A549 treated with Hydrocortisone at 1 μM for 4 hours (cell line): ENCODE data around the gene TMUB1. TPM values are rescaled to one million over a fixed set of nuclear protein-coding genes. Genes with fewer than 3 reads are reported as not detected.

ENCODE experiments used
- total RNA-seq: library from RNA; stranded (reverse); fragments of 200-300 nt; extraction: Qiagen RNA extraction; gene quantifications from 5 replicates; pipeline ENCODE4 v1.2.3, GENCODE V29; 2022

TMUB1 gene, protein sequence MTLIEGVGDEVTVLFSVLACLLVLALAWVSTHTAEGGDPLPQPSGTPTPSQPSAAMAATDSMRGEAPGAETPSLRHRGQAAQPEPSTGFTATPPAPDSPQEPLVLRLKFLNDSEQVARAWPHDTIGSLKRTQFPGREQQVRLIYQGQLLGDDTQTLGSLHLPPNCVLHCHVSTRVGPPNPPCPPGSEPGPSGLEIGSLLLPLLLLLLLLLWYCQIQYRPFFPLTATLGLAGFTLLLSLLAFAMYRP
- total RNA-seq = 37.6 to 56.1 TPM (median 55.7 TPM) in 5 replicates

DNA sequence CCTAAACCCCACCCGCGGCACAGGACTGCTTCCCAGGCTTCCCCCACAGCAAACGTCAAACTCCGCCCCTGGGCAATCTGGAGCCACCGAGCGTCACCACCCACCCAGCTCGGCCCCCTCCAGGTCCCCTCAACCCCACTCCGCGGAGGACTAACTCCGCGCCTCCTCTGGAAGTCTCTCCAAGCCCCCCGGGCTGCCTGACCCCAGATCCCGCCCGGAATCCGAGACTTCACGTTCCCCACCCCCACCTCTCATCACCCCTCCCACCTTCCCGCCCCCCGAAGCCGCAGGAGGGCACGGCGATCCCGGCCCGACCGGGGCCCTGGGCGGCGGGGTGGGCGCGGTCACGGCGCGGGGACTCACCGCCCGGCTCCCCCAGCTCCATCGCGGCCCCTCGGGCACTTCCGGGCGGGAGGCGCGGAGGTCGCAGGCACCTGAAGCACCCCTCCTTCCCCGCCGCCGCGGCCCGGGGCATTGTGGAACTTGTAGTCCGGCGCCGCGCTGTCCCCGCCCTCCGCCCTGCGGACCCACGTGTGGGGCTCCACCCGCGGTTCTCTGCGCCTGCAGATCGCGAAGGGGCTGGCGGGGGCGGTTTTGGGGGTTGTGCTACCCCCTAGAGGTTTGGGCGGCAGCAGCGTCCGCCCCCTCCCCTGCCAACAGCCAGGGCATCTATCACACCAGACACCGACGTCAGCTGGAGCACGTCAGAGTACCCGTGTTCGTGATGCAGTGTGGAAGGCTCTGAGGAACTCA is at the start of gene TMUB1:
TSS of gene TMUB1 (minus strand) at position 423 of the 753 bp plus-strand sequence. CDS start 930 bp downstream, outside the sequence.

DNA sequence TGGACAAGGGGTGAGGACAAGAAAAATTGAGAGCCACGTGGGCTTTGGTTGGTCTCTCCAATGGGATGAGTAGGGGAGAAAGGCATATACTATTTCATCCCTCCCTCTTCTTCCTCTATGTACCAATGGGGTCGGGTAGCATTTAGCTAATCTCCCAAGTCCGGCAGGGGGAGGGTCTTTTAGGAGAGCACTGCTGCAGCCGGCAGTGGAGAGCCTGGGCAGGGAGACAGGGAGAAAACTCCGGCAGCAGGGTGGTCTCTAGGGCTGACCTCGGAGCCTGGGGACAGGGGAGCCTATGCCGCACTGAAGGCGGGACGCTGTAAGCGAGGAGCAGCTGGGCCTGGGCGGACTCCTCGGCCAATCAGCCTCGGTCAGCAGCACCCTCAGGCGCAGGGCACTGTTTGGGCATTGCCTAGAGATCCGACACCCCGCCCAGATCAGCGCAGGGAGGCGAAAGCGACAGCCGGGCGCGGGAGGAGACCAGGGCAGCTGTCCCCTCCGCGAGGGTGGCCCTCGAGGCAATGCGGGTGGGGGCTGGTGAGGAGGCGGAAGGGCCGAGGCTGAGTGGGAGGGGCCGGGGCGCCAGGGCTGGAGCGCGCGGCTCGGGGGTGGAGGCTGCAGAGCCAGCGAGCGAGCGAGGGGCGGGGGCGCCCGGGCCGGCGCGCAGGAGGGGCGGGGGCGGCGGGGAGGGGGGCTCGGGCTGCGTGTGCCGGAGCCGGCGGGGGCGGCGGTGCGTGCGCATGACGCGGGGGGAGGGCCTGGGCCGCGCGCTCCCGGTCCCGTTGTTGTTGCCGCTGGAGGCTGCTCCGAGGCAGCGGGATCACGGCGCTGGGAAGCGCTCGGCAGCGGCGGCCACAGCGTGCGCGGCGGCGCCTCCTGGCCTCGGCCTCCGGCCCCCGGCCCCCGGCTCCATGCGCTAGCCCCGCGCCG is 2.7 kb upstream of the TMUB1 start, which contains the start of gene AGAP3:
TSS of gene AGAP3 (plus strand) at position 785 of the 930 bp plus-strand sequence. CDS start 267 bp downstream, outside the sequence.

DNA sequence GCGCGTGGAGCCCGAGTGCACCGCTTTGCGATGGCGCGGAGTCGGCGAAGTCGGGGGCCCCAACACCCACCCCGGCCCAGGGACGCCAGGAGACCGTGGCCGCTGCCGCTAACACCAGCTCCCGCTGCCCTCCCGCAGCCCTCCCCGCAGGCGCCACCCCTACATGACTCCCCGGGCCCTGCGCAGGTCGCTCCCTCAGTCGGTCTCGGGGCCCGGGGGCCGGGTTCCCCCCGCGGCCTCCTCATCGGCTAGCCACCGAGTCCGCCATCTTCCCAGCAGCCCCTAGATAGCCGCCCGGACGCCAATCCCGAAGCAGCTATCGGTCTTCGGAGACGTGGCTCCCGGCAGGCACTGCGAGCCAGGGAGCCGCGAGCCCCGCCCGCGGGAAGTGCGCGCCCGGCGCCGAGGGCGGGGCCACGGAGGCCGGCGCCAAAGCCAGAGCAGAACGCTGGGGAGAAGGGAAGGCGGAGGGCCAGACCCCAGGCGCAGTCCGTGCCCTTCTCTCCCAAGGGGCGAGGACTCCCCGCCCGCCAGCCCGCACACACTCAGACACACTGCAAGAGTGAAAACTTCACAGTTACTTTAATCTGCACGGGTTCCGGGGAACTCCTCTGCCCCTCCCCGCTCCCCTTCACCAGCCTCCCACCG is 2.6 kb downstream of the TMUB1 start, which contains the start of gene FASTK:
TSS of gene FASTK (minus strand) at position 288 of the 648 bp plus-strand sequence. CDS start at position 245, 43 bp downstream.

DNA sequence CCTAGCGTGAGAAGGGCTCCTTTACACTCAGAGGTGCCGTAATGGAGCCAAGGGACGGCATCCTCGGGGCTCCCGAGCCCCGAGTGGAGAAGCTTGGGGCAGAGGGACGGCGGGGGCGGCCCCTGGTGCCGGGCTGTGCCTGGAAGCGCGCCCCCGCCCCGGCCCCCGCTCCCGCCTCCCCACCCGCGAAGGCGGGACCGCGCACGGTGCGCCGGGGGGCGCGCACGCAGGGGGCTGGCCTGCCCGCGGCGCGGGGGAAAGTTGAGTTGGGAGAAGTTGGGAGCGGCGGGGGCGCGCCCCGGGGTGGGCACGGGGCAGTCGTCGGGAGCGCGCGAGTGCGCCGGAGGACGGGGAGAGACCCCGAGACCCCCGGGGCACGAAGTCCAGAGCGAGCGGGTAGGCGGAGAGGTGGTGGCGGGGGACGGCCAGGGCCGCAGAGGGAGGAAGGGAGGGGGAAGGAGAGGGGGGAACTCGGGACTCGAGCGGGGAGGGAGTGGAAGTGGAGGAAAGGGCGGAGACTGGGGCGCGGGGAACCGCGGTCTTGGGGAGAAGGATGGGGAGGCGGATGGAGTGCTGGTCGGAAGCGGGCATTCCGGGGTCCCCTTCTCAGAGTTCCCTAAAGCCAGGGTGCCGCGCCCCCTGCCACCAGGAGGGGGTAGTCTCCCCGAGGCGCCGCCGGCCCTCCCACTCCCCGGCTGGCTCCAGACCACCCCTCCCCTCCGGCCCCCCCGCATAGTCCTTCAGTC is 23.8 kb downstream of the TMUB1 start, which contains the start of gene SLC4A2:
TSS of gene SLC4A2 (plus strand) at position 223 of the 746 bp plus-strand sequence. CDS start 2,399 bp downstream, outside the sequence.

DNA sequence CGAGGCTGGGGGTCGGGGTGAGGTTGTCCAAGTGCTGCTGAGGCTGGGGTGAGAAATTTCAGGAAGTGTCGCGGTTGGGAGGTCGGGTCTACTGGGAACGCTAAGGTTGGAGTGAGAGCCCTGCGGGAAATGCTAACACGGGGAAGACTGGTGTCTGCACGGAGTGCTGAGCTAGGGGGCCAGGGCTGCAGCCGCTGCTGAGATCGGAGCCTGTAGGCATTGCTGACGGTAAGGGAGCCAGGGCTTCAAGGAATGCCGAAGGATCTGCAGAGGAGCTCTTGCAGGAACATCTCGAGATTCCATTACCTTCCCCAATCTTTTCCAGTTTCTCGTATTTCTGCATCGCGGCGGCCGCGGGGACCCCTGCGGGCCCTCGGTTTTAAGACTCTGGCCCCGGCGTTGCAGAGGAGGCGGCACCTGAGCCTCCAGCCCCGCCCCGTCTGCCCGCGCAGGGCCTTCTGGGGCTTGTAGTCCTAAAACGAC is 25.7 kb downstream of the TMUB1 start, which contains the start of gene CDK5:
TSS of gene CDK5 (minus strand) at position 392 of the 483 bp plus-strand sequence. CDS start at position 343, 49 bp downstream.

DNA sequence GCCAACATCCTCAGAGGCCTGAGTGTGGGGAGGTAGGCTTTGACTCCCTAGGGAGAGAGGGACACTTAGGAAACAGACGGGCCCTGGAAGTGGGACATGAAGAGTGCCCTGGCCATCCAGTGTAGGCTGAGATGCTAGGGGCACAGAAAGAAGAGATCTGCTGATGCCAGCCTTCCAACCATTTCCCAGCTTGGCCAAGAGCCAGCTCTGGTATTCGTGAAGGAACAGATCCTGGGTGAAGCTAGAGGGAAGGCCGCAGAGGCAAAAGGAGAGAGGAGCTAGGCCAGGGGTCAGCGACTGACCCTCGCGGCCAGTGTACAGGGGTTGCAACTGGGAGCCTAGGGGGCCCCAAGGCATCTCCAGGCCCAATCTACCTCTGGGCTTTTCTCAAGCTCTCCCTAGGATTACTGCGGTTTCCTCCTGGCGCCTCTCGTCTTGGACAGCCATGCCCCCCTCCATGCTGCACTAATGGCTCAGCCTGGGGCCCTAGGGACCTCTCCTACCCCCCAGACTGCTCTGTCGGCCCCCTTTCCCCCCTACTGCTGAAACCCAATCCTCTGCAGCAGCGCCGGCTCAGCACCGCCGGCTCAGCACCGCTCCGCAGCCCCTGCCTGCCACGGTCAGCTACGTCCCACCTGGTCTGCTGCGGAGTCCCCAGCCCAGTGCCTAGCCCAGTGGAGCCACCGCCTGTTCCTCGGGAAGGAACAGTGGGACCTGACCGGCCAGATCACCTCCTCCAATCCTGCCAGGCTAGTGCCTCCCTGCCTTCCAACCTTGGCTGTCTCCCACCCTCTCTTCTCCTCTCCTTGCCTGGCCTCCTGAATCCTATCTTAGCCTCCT is 35.1 kb downstream of the TMUB1 start, which contains the start of gene ASIC3:
TSS of gene ASIC3 (plus strand) at position 556 of the 840 bp plus-strand sequence. CDS start 355 bp downstream, outside the sequence.

Other genes with a start within 250 kb of the TMUB1 start
- gene AOC1, start 231.0 kb downstream of the TMUB1 start, total RNA-seq = 0.06 to 0.10 TPM in 2 of 5 replicates, not detected in the others
- gene KCNH2, start 105.2 kb downstream of the TMUB1 start, total RNA-seq = 2.9 to 3.6 TPM (median 3.3 TPM) in 5 replicates
- gene NOS3, start 92.5 kb downstream of the TMUB1 start, total RNA-seq = 0.33 to 0.51 TPM (median 0.38 TPM) in 5 replicates
- gene ATG9B, start 59.0 kb downstream of the TMUB1 start, total RNA-seq = 0.34 to 1.1 TPM (median 0.70 TPM) in 5 replicates
- 40.2 to 49.4 TPM (median 46.1 TPM) in 5 replicates for gene ABCB8, start 55.0 kb downstream of the TMUB1 start, total RNA-seq
- 6.0 to 10.8 TPM (median 9.5 TPM) in 5 replicates for gene ASIC3, start 35.0 kb downstream of the TMUB1 start, total RNA-seq
- gene CDK5, start 25.6 kb downstream of the TMUB1 start, total RNA-seq = 29.7 to 32.8 TPM (median 32.5 TPM) in 5 replicates
- gene SLC4A2, start 23.9 kb downstream of the TMUB1 start, total RNA-seq = 201 to 272 TPM (median 246 TPM) in 5 replicates
- 58.8 to 75.1 TPM (median 73.7 TPM) in 5 replicates for gene FASTK, start 2.7 kb downstream of the TMUB1 start, total RNA-seq
- gene AGAP3, start 3.0 kb upstream of the TMUB1 start, total RNA-seq = 52.0 to 61.2 TPM (median 56.3 TPM) in 5 replicates
- gene GBX1, start 84.2 kb upstream of the TMUB1 start, total RNA-seq = 0.10 to 0.17 TPM in 2 of 5 replicates, not detected in the others
- gene ASB10, start 103.8 kb upstream of the TMUB1 start, total RNA-seq = not detected in 5 replicates
- not detected in 5 replicates for gene H2BK1, start 127.0 kb upstream of the TMUB1 start, total RNA-seq
- gene ABCF2, start 143.7 kb upstream of the TMUB1 start, total RNA-seq = 59.6 to 71.5 TPM (median 61.7 TPM) in 5 replicates
- gene CHPF2, start 149.0 kb upstream of the TMUB1 start, total RNA-seq = 41.0 to 46.4 TPM (median 43.4 TPM) in 5 replicates
- gene SMARCD3, start 165.2 kb upstream of the TMUB1 start, total RNA-seq = 8.3 to 9.9 TPM (median 9.7 TPM) in 5 replicates